GM21786 (cell line): ENCODE results near the gene DUSP8.

Source experiments
- ATAC-seq: cut with Tn5 transposase; IDR thresholded peaks from one replicate; pipeline ENCODE4 v1.9.1; 2021; ENCODE audit not compliant: unreplicated experiment

The DUSP8 gene

DNA sequence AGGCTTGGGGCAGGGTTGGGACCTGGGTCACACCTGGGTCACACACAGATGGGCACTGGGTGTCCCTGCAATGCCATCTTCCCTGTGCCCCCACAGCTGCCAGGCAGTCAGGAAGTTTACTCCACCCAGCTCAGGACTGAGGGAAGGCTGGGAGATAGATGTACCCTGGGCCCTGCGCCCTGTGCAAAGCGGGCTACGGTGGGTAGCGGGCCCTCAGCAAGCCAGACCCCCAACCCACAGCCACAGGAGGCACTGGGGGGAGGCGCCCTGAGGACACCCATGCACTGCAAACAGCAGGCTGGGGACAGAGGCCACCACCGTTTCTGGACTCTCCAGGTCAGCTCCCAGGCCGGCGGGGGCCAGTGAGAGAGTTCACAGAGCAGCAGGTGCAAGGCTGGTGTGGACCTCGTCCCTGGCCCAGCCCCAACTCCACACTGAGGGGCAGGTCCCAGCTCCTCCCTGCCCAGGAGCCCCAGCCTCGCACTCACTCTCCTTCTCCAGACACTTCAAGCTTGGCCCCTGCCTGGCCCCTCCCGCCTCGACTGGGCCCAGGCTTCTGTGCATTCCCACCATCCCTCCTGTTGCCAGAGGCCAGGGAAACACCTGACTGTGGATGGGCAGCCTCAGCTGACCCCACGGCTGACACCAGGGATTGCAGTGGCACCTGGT is 4.9 kb downstream of the DUSP8 start:
- no peak for ATAC-seq

DNA sequence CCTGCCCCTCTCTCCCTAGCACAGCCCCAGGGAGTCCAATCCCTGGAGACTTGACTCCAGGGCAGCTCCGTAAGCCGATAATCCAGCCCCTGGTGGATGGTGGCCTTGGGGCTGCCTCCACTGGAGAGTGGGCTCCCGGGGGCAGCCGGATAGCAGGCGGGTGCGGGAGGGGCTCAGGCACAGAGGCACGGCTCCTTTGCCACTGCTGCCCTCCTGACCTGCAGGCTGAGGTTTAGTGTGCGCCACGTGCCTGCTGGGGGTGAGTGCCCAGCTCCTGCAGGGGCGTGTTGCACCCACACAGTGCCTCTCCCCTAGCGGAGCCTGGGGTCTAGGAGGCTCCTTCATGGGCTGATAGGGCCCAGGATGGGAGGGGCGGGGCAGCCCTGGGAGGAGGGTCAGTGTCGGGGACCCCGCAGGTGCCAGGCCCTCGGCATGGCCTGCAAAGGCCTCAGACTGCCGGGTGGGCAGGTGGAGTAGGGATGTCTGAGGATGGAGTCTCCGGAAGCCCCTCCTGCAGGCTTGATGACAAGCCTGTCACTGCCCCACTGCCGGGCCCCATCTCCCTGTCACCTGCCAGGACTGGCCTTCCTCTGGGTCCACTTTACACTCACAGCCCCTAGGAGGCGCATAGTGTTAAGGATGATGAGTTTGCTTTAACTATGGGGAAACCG is 5.6 kb downstream of the DUSP8 start:
- no peak for ATAC-seq

DNA sequence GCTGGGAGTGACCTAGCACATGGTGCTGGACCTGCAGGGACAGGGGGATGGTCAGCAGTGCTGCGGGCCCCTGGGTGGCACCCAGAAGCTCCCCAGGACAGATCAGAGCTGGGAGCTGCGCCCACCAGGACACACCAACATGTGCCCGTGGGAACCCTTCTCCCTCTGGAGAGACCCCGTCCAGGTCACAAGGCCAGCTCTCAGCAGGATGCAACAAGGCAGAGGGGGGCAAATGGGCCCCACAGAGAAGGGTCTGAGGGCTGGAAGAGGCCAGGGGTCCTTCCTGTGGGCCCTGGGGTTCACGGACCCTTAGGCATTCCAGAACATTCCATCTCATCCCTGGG is 6.2 kb downstream of the DUSP8 start:
- ATAC-seq, result no peak

DNA sequence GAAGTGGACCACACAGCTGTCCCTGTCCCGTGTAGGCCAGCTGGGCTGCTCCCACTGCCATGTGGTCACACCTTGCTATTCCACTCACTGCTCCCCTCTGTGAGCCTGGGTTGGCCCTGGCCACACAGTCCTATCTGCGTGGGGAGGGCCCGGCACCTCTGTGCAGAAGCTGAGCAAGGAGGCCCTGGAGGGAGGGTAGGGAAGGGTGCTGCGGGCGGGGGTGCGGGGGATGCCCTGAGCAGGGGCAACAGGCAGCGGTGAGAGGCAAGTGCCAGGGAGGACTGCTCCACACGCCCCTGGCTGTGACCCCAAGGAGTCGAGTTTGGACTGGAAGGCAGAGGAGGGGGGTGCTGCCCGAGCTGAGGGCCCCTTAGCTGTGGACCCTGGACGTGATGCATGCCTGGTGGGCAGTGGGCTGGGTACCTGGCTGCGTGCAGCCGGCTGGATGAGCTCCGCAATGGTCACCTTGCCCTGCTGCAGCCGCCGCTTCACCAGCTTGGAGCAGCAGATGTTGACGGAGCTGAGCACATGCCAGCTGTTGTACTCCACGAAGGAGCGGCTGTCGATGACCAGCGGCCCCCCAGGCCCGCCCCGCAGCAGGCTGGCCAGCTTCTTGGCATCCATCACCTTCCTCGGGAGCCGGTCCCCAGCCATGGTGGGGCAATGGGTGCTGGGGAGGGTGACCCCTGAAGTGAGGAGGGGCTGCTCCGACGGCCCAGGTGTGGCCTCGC is 6.7 kb downstream of the DUSP8 start:
- ATAC-seq, result no peak

DNA sequence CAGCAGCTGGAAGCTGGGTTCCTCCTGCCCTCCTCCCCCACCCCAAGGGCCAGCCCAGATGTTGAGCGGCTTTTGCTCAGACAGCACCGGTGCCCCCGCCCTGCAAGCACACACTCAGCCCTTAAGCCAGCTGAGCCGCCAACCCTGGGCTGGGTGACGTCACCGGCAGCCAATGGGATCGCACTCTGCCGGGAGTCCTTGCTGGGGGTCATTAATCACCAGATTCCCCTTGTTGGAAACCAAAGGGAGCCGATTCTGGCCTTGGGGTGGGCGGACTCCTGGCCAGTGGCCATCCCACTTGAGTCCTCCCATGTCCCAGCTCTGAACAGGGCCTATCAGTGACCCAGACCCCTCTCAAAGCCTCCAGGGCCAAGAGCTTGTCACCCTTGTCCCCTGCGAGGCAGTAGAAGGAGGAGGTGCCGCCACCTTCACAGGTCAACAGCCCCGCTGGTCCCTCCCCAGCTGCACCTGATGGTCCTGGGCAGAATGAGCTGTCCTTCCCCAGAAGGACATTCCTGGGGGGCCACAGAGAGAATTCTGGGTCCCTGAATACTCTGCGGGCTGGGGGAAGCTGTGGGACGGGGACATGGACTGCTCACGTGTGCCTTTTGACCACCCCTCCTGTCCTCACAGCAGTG is 7.4 kb downstream of the DUSP8 start:
- no peak for ATAC-seq

DNA sequence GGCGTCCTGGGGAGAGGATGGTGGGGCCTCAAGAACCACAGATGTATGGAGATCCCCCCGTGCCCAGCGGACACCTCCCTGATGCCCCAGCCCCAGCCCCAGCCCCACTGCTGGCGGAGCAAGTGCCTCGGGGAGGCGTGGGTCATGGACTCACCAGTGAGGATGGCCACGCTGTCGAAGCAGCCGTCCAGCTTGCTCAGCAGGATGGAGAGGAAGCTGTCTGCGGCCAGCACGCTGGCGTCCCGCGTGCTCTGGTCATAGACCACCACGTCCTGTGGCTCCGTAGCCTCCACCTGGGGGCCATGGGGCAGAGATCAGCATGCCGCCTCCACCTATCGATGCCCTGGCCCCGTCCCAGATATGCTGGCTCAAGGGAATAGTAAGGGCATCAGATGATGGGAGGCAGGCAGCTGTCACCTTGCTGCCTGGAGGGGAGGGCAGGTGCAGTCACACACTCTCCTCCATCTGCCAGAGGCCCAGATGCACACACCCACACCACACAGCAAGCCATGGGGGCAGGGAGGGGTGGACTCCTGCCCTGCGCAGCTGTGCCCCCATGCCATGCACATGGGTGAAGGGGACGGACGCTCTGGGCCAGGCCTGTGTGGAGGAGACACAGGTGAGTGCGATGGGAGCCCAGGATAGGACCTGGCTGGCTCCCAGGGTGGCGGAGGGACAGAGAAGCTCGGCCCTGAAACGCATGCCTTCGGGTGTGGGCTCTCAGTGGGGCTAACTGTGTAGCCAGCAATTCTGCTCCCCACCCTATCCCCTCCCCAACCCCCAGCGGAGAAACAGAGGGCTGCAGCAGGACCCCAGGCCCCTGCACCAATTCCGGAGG is 8.2 kb downstream of the DUSP8 start:
- no peak for ATAC-seq

DNA sequence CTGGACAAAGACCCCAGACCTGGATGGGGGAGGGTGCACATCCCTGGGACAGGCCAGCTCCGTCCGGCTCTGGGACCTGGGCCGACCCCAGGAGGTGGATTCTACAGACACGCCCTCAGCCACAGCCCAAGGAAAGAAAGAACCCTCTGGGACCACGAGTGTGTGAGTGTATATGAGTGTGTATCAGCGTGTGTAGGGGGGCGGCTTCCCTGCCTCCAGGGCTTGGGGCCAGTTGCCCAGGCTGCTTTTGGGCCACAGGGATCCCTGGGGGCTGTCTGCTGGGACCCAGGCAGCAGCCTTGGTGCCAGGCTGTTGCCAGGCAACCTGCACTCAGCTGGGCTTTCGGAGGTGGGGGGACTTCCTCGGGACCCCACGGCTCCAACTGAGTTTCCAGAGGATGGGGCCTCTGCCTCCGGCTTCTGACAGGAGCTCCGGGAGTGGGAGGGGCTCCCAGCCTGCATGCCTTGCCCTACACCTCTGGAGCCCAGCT is 8.9 kb downstream of the DUSP8 start:
- no peak for ATAC-seq

DNA sequence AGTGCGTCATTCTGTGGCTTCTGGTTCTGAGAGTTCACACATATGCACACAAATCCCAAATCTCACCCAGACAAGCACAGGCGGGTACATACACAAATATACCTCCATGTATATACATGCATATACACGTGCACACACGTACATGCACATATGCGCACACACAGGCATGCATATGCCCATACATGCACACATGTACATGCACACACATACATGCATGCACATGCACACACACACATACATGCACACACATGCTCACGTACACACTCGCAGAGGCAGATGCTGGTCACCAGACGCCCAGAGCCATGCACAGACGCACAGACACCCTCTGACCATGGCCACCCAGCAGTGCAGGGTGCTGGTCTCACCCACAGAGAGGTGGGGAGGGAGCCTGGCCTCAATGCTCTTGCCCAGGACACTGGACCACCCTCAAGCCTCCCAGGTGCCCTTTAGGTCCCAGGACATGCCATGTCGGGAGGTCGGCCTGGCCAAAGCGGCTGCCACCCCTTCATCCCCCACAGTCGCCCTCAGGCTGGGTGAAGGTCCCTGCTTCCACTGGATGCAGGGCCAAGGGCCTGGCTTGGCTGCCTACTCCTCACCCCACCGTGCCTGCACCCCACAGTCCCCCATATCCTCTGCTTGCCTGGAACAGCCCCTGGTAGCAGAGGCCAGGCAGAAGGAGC is 9.5 kb downstream of the DUSP8 start:
- no peak for ATAC-seq

DNA sequence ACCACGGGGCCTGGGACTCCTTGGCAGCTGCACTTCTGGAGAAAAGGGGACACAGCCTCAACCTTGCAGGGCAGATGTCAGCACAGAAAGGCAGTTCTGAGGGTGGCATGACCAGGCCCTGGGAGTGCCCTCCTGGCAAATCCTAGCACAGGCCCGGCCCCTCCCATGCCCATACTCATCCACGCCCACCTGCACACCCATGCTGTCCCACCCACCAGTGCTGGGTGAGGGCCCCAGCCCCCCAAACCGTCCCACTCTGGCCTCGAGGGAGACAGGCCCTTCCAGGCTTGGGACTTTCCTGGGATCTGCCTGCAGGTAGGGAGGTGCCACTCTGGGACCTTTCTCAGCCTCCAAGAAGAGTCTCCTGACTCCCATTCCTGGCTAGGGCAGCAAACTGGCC is 10.1 kb downstream of the DUSP8 start:
- ATAC-seq, result no peak

DNA sequence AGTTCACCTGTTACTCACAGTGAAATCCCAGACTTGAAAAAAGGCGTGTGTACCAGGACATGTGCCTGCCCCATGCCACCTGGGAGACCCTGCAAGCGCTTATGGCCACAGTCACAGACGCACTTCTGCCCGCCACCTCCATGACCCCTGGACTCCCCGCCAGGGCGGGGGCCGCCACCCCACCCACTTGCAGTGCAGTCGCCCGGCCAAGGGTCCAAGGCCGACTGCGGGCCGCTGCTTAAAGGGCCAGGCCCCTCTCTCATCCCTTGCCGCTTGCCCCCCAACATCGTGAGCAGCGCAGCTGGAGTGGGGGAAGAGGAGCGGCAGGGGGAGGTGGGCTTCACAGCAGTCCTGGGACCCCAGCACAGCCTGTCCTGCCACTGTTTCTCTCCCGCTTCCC is 10.8 kb downstream of the DUSP8 start:
- ATAC-seq, result no peak

DNA sequence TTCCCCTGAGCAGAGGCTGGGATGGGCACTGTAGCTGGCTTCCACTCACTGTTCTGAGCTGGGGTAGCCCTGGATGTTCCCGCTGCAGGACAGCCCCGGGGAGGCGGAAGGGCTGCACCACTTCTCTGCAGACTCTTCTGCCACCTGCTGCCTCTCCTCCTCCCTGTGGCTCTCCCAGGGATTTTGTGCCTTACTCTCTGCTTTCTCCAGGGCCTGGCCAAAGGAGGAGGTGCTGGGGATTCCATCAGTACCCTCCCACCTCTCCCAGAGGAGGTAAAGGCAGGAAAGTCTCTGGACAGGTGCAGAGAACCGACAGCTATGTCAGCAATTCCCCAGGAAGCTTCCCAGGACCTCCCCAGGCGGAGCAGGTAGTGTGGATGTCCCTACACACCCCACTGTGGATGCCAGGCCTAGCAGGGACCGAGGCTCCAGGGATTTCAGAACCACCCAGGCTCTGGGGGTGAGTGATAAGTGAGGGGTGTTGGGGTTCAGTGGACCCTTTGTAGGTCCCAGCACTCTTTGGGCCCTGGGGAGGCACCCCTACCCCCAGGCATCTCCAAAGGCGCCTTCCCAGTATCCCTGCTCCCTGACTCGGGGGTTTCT is 11.3 kb downstream of the DUSP8 start:
- ATAC-seq, result no peak

DNA sequence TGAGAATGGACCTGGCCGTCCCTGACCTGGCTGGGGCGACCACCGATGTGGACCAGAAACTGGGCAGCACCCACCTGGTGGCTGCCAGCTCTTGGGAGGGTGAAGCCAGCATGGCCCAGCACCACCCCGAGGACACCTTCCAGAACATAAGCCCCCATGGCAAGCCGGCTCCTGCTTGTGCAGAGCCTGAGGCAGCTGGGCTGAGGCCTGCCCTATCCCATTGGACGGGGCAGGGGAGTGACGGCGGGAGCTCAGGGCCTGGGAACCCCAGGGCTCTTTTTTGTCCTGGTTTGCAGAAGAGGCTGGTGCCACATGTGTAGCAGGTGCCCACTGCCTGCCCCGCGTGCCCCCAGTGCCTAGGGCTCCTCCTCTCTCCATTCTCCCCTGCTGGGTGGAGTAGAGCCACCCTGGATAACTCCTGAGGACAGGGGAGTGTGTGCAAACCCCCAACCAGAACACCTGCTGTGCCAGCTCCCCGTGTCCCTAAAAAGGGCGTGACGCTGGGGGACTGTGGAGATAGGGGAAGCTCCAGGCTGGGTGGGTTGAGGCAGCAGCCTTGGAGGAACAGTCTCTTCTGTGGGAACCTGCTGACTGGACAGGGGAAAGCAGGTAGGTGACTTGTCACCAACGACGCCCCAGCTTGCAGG is 11.9 kb downstream of the DUSP8 start:
- ATAC-seq, result no peak

DNA sequence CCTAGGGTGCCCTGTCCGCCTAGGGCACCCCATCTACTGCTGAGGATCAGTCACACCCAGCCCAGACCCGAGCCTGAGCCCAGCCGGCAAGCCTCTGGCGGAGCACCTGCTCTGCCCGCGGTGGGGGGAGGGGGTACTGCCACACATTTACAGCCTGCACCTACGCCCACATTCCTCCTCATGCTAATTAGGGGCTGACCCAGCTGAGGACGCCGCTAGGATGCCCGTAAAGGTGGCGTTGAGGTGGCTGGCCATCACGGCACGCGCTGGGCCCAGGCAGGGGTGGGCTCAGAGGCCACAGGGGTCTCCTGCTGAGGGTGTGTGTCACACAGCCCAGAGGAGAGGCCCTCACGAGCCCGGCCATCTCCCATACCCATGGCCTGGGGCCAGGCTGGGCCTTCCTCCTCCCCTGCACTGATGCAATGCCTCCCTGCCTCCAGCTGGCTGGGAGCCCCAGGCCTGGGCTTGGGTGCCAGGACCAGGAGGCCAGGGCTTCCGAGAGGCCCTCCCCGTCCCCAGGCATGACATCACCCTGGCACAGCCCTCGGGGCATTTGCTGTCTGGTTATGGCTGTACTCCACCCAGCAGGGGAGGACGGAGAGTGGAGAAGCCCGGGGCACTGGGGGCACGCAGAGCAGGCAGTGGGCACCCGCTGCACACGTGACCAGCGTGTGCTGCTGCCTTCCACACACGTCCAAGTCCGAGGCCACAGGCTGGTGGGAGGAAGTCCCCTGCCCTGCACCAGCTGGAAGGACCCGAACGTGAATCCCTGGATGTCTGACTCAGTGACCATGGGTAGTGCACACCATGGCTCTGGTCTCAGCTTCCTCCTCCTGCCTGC is 12.7 kb downstream of the DUSP8 start:
- no peak for ATAC-seq

DNA sequence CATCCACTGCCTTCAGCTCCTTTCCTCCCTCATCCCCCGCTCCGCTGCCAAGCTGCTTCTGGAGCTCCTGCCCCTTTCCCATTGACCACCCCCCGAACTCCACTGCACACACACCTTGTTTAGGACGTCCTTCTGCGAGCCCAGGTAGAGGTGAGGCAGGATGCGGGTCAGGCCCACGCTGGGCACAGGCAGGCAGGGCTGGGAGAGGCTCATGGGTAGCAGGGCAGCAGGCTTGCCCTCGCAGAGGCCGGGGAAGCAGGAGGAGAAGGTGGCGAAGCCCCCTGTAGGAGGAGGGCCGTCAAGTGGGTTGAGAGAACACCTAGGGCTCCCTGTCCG is 13.3 kb downstream of the DUSP8 start:
- ATAC-seq, result no peak

DNA sequence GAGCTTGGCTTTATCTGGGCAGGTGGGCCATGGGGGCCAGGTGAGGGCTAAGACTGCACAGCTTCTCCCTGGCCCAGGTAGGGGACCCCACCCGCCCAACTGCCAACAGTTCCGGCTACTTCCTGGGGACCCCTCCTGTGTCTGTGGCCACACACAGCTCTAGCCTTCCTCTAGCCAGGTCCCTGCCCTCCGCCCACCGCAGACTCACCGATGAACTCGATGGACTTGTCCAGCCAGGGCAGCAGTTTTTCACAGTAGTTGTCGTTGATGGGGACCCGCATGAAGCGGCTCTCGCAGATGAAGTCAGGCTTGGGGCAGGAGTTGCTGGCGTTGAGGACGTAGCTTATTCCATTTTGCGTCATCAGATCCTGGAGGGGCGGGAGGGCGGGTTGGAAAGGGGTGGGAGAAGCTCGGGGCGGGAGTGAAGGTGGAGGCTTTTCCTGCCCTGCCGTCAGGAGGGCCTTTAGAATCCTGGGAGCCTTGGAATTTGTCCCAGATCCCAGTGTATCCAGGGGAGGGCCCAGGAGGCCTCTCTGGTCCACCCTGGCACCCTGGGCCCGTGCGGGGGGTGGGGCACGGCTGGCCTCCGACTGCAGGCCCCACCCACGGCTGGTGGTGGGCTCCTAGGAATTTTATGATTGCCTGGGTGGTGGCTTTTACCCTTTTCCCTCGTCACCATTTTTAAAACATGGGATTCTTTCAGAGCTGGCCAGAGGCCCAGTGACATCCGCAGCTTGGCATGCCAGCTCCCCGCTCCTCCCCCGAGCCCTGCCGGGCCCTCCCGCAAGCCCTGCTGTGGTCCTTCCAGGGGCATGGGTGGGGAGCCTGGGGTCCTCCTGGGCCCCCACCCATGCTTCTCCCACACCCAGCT is 13.9 kb downstream of the DUSP8 start:
- no peak for ATAC-seq

DNA sequence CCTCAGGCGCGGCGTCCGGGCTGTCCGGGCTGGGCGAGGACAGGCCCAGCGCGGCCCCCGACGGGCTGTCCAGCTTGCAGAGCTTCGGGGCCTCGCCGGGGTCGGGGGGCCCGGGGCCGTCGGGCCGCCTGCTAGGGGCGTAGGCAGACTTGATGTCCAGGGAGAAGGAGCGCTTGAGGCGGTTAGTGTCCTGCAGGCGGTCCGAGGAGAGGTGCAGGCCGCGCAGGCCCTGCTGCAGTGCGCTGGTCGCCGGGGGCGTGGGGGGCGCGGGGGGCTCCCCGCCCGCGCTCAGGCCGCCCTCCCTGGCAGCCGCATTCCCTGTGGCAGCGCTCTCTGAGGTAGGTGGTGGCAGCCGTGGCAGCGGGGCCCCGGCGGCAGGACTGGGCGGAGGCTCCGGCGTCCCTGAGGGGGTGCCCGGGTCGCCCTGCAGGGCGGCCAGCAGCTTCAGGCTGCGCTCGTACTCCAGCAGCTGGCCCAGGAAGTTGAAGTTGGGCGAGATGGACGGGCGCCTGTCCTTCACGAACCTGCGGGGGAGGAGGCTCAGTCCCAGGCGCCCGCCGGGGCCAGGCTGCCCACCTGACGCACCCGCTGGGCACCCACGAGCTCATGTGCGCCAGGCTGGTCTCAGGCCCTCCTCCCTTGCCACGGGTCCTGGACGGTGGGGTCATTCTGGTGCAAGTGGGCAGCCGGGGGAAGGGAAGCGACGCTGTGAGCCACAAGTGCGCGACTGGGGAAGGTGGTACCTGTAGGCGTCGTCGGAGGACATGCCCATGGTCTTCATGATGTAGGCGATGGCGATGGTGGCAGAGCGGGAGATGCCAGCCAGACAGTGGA is 14.8 kb downstream of the DUSP8 start:
- no peak for ATAC-seq
